Measurements from ENCODE around the gene OR52E6. TPM values are rescaled to one million over a fixed set of nuclear protein-coding genes. Genes with fewer than 3 reads are reported as not detected.

Gene OR52E6
- total RNA-seq, 1 donor from 2014 or later, result not detected

Other genes with a start within 250 kb of the OR52E6 start
- gene TRIM6, start 245.3 kb downstream of the OR52E6 start, total RNA-seq, result 0.22 and 0.44 TPM in 2 replicates
- gene TRIM34, start 216.9 kb downstream of the OR52E6 start, total RNA-seq, result 25.9 and 28.7 TPM in 2 replicates
- gene TRIM5, start 156.8 kb downstream of the OR52E6 start, total RNA-seq, result 34.3 and 36.3 TPM in 2 replicates
- gene TRIM22, start 152.1 kb downstream of the OR52E6 start, total RNA-seq, result 244 and 255 TPM in 2 replicates
- 0.64 and 0.84 TPM in 2 replicates for gene OR56B1, start 105.4 kb downstream of the OR52E6 start, total RNA-seq
- 1.1 and 2.2 TPM in 2 replicates for gene OR52N4, start 87.7 kb downstream of the OR52E6 start, total RNA-seq
- not detected in 2 replicates for gene OR52N5, start 58.5 kb downstream of the OR52E6 start, total RNA-seq
- gene OR52N1, start 50.6 kb downstream of the OR52E6 start, total RNA-seq, result not detected in 2 replicates
- not detected in 2 replicates for gene OR52N2, start 33.0 kb downstream of the OR52E6 start, total RNA-seq
- not detected in 2 replicates for gene OR52E8, start 15.8 kb upstream of the OR52E6 start, total RNA-seq
- gene OR52E4, start 38.7 kb upstream of the OR52E6 start, total RNA-seq, result not detected in 2 replicates
- gene OR52E5, start 51.3 kb upstream of the OR52E6 start, total RNA-seq, result not detected in 2 replicates
- gene OR56A3, start 100.4 kb upstream of the OR52E6 start, total RNA-seq, result not detected in 2 replicates
- gene OR56A5, start 126.6 kb upstream of the OR52E6 start, total RNA-seq, result not detected in 2 replicates
- gene OR52L1, start 145.1 kb upstream of the OR52E6 start, total RNA-seq, result not detected in 2 replicates
- gene OR56A4, start 165.0 kb upstream of the OR52E6 start, total RNA-seq, result not detected in 2 replicates
- gene OR56A1, start 188.9 kb upstream of the OR52E6 start, total RNA-seq, result not detected in 2 replicates